Fibroblast of skin of abdomen (primary cell): Measurements from ENCODE around the gene VASH1. TPM values are rescaled to one million over a fixed set of nuclear protein-coding genes. Genes with fewer than 3 reads are reported as not detected.
"Not testable (repeated sequence)": the region's sequence is repeated elsewhere in the genome, so short reads cannot be mapped to it uniquely, and the experiment has no call there.

ENCODE experiments used
- DNase-seq: peaks from one replicate; pipeline ENCODE4 v3.0.0-alpha.2; 2013
- polyA plus RNA-seq, 2 experiments: library from polyadenylated mRNA; unstranded; fragments of 120-200 nt; gene quantifications; one replicate each; pipeline ENCODE4 v1.2.1, GENCODE V29; 2013; ENCODE audit not compliant: insufficient read length in 2 of 2

Gene VASH1
- polyA plus RNA-seq (2013, experiment 1 of 2; ENCODE audit: insufficient read length) = 12.0 TPM
- 12.7 TPM for polyA plus RNA-seq (2013, experiment 2 of 2; ENCODE audit: insufficient read length)

DNA sequence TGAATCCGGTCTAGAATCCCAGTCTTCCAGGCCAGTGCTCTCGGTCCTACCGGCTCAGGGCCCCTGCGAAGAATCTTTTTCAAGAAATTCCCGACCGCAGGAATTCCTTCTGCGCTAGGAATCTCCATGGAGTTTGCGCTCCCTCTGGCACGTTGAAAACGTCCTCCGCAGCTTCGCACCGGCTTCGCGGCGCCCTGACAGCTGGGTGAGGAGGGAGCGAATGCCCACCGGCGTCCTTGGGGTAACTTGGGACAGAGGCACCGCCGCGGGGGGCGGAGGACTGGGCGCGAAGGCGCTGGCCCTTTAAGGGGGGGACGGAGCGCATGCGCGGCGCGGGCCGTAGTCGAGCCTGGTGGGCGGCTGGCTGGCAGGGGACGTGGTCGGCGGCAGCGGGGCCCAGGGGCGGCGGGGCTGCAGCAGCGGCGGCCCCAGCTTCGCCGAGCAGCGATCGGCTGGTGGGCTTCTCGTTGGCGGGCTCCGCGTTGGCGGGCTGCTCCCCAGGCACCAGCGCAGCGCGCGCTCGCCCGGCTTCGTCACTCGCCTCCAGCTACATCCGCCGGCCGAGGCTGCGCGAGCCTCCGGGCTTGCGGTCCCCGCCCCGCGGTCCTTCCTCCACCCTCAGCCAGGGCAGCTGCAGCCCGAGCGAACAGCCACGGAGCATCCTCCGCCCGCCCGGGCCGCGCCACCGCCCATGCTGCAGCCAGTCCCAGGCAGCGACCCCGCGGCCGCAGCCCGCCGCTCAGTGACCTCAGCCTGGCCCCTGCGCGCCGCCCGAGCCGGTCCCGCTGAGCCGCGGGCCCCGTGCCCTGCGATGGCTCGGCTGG lies at the start of gene VASH1:
TSS of gene VASH1 (plus strand) at position 333 of the 824 bp plus-strand sequence. CDS start 1,354 bp downstream, outside the sequence.
- DNase-seq = peak; percentile 74

DNA sequence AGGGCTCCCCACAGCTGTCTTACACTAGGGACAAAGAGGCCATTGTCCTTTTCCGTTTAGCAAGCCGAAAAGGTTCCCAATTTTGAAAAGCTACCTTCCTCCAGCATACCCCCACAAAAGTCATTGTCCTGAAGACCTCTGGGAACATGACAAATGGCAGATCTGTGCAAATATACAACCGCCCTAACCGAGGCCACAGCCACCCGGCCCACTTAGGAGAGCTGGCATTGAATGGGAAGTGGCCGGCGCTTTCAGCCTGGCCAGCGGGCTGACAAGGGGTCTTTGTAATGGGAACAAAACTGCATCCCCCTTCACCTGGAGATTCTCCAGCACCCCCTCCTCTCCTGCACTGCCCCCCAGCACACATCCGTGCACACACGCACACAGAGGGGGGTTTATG lies 48.1 kb upstream of the VASH1 start:
- no peak for DNase-seq

DNA sequence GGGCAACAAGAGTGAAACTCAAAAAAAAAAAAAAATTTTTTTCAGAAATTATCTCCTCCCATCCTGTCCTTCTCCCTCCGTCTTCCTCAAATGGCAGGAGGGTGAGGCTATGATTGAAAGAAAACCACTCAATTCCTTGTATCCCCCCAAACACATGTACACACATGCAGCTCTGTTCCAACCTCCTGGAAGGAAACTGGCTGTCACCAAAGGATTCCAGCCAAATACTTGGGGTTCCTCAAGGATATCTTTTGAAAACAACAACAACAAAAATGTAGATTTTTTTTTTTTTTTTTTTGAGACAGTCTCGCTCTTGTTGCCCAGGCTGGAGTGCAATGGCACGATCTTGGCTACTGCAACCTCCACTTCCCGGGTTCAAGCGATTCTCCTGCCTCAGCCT lies 46.8 kb upstream of the VASH1 start:
- DNase-seq = no peak

DNA sequence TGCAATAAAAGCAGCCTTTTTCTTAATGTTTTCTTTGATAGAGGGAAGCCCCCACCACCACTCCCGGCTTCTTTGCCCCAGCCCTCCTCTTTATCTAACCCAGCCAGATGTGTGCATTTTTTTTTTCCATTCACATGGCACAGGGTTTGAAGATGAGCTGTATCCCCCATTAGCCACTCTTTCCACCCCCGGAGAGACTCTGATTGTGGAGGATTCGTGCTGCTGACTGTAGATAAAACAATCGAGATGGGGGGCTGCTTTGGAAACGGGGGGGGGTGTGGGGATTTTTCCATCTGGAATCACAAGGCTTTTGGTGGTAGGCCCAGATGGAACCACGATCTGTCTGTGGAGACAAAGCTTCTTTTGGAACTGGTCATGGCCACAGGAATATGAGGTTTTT lies 46.2 kb upstream of the VASH1 start:
- DNase-seq = no peak

DNA sequence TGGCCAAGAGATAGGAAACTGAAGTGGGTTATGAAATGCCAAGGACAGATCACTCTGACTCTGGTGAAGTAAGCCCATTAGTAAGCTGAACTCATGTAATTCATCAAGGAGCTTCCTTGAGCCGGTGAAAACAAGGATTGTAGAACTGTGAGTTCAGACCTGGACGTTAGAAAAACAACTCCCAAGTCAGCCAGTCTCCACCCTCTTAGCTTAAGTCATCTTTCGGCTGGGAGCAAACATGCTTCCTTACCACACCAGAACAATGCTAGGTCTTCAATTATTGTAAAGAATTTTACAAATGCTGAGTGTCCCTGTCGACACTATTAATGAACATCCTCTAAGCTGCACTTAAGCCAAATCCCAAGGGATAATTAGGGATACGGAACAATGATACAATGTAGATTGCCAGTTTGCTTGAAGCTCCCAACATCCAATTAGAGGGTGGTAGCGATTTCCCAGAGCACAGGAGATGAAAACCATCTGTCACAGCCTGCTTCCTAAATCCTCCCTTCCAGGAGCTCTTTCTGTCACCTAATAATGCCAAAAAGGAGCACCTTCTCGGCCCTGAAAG lies 45.7 kb upstream of the VASH1 start:
- DNase-seq = peak; percentile 5

DNA sequence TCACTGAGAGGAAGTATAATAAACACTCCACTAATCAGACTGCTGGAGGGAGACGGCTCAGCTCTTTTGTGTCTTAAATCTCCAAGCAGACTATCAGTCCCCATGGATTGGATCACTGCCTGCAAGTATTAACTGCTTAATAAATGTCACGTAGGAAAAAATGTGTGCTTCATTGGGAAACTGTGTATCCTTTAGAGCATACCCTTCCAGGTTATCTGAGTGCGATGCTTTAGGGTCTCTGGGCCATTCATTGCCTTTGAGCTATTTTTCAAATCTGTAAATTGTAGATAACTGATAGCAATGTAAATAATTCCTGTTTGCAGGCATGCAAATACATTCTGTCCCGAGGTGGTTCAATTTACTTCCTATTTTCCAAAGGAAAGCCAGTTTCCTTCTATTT lies 45.0 kb upstream of the VASH1 start:
- DNase-seq = no peak

DNA sequence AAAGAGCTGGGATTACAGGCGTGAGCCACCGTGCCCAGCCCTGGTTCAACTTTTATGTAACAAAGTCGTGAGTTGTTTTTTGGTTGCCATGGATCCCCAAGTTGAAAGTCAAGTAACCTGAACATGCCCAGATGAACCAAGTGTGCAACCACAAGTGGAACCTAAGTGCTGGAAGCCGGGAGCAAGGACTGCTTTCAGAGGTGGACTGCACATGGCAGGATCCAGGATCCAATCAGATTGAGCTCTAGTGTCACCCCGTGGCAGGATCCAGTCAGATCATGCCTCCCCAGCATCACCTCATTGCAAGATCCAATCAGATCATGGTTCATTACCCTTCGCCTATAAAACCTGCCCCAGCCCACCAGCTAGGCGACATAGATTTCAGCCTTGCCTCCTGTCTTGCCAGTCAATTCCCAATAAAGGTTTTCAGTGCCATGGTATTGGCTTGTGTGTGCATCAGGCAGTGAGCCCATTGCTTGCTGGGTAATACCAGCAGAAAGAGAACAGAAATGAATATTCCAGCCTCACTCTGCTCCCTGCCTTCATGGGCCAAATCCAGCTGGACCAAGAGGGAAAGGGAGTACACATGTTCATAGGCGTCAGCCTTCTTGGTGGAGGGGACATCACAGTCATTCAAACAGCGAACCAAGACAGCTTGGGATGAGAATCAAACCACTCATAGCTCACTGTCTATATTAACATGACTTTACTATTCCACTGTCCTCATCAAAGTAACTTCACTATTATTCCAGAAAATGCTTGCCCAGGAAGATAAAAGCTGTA lies 43.6 kb upstream of the VASH1 start:
- no peak for DNase-seq

DNA sequence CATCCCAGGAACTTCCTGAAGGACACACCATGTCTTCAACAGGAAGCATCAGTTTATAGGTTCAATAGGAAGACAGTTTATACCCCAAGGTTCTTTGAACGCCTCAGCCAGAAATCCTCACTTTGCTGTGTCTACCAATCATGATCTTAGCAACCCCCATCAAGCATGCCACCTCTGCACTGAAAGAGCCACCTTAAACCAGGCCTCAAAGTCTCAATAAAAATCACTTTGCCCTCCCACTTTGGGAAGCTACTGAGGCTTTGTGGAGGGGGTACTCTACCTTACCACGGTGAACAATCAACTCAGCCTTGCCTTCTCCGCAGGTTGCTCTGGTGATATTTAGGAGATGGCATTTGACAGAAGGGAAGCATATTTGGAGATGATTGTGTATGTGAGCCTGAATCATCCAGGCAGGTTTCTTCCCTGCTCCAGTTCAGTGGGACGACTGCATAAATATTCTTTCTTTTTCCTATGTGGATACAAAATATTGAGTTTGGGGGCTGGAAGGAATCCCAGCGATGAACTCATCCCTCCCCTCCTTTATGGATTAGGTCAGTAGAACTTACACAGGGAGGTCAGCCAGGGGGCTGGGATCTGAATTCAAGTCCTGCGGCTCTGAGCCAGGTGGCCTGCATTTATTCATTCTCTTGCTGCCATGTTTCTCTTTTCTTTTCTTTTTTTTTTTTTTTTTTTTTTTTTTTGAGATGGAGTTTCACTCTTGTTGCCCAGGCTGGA lies 42.8 kb upstream of the VASH1 start:
- no peak for DNase-seq

DNA sequence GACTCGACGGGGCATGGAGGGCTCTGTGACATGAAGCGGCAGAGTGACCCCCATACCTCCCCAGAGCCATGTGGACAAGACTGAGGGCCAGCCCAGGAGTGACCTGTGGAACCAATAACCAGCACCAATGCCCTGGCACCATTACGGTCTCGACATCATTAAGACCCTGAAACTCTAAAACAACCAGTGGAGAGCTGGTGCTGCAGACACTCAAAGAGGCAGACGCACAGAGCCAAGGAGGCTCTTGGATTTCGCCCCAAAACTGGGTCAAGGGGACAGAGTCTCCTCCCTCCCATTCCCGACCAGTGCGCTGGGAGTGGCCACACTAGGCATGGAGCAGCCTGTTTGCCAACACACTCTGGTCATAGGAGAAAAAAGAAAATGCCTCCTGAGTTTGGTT lies 41.6 kb upstream of the VASH1 start:
- no peak for DNase-seq

DNA sequence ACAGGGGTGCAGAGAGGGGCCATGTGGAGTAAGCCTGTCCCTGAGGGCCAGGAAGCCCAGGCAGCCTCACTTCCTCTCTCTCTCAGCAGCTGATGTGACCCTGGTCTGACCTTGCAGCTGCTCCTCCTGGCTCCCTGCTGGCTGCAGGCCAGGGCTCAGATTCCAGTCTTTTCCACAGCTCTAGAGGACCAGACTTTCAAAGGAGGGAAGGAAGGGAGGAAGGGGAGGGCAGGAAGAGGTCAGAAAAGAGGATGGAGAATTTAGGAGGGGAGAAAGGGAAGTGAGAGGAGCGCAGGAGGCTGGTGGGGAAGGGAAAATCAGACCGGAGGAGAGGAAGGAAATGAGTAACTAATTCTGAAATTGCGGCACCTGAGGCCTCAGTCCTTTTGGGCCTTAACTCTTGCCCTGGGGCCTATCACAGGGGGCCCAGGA lies 40.9 kb upstream of the VASH1 start:
- peak; percentile 43 for DNase-seq

DNA sequence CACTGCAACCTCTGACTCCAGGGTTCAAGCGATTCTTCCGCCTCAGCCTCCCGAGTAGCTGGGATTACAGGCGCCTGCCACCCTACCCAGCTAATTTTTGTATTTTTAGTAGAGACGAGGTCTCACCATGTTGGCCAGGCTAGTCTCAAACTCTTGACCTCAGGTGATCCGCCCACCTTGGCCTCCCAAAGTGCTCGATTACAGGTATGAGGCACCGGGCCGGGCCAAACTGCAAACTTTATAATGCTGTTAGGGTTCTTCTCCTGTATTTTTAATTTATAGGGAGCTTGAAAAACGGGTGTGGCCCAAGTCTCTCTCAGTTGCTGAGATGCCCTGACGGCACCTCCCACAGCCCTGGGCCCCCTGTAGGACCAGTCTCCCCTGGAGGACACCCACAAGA lies 39.8 kb upstream of the VASH1 start:
- DNase-seq = not testable (repeated sequence)

DNA sequence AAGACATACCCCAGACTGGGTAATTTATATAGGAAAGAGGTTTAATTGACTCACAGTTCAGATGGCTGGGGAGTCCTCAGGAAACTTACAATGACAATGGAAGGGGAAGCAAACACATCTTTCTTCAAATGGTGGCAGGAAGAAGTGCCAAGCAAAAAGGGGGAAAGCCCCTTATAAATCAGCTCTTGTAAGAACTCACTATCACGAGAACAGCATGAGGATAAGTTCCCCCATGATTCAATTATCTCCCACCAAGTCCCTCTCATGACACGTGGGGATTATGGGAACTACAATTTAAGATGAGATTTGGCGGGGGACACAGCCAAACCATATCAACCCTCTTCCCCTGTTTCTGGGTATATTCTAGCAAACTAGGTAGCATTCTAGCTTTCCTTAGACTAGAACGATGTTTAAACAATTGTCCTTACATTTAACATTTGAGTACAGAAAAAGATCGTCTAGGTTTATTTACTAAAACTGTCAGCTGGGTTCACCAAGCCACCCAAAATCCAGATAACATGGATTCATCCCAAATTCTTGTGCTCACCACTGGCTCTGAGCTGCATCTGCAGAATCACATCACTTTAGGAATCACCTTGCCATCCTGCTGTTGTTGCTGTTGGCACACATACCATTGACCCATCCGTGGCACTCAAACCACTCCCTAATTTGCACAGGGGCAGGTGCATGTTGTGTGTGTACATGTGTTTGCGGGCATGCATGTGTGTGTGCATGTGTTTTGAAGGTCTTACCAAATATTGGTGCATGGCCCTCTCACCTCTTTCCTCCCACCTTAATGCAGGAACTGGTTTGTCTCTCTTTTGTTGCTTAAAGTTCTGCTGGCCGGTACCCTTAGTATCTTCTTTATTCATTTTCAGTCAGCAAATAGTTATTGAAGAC lies 36.4 kb upstream of the VASH1 start:
- no peak for DNase-seq

DNA sequence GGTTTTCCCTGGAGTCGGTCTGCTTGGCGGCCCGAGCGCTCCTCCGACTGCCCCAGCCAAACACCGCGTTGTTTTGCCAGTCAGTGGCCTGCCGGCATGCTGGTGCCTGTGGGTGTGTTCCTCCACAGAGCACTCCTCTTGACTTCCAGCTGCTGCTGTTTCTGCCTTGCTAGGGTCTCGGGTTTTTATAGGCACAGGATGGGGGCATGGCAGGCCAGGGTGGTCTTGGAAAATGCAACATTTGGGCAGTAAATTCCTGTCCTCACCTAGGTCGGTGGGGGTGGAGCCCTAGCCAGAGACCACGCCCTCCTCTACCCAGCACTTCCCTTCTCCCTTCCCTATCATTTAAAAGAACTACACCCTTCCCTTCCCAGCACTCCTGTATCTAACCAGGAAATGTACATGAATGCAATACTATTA lies 34.7 kb upstream of the VASH1 start:
- DNase-seq = no peak

DNA sequence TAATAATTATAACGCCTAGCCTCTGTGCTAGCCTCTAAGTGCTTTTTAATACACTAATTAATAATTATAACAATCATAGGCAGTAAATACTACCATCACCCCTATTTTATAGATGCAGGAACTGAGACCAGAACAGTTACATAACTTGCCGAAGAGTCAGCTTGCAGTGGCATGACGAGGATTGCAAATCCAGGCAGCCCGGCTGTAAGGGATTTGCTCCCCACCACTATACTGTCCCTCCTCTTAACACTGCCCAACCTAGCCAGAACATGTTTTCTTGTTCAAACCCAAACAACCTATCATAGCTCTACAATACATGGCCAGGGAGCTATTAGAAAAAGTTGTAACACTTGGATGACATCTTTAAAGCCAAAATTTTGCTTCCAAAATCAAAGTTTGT lies 33.9 kb upstream of the VASH1 start:
- no peak for DNase-seq

DNA sequence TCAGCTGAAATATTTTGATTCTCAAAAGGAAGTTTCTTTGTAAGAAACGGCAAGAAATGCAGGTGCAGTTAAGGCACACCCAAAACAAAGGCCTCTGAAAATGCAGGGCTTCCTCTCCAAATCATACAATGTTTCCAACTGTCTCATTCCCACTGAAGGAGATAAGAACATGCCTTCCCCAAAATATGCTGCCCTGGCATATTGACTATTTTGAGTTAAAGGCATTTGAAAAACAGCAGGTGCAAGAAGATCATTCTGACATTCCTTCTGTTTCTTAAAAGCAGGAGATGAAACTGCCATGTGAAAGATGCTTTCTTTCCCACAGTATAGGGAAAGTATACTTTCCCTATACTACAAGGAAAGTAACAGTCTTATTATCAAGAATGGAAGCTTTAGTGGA lies 33.4 kb upstream of the VASH1 start:
- no peak for DNase-seq

DNA sequence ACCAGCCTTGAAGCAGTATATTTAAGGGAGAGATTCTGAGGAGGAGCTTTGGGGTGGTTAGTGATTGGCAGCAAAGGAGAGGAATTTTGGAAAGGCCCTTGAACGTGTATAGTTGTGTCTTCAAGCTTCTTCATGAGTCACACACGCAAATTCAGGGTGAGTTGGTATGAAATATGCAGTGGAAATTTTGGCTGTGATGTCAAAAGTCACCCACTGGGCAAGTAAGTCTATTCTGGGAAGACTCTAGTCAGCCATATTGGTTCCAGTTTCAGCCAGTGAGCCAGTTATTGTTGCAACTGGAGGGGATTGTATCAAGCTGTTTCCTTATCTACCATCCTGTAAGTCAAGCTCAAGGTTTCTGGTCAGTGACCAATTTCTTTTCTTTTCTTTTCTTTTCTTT lies 32.0 kb upstream of the VASH1 start:
- DNase-seq = no peak

DNA sequence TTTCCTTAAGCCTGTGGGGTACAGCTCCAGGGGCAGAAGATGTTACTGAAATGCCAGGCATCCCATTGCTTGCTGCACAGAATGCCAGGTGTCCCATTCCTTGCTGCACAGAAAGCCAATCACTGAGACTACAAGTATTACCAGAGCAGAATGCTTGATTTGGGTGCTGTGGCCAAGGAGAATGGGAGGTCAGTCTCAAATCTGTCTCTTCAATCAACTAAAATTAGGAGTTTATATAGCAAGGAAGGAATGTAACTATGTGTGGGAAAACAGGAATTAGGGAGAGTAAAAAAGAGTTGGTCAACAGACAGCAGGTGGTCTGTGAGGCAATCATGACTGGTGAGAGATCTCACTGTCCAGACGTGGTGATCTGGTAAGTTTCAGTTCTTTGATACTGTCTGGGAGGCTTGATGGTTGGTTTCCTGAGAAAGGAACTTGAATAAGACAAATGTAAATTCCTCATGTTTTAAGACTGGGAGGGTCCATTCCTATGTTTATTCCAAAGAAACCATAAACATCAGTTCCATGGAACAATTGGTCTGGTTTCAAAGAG lies 31.2 kb upstream of the VASH1 start:
- no peak for DNase-seq

DNA sequence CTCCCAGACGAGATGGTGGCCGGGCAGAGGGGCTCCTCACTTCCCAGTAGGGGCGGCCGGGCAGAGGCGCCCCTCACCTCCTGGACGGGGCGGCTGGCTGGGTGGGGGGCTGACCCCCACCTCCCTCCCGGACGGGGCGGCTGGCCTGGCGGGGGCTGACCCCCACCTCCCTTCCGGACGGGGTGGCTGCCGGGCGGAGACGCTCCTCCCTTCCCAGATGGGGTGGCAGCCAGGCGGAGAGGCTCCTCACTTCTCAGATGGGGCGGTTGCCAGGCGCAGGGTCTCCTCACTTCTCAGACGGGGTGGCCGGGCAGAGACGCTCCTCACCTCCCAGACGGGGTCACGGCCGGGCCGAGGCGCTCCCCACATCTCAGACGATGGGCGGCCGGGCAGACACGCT lies 26.8 kb upstream of the VASH1 start:
- not testable (repeated sequence) for DNase-seq

DNA sequence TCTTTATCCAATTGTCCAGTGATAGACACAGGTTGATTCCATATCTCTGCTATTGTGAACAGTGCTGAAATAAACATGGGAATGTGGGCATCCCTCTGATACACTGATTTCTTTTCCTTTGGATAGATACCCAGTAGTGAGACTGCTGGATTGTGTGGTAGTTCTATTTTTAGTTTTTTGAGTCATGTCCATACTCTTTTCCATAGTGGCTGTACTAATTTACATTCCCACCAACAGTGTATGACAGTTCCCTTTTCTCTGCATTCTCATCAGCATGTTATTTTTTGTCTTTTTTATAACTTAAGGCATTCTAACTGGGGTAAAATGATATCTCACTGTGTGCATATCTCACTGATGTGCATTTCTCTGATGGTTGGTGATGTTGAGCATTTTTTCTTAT lies 24.8 kb upstream of the VASH1 start:
- no peak for DNase-seq

DNA sequence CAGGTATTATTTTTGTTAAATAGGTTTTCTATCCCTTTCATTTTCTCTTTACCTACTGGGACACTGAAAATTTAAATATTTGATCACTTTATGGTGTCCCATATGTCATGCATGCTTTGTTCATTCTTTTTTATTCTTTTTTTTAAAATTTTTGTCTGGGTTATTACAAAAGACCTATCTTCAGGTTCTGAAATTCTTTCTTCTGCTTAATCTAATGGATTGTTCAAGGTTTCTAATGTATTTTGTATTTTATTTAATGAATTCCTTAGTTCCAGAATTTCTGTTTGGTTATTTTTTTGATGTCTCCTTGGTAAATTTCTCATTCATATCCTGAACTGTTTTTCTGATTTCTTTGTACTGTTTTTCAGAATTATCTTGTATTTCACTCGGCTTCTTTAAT lies 20.2 kb upstream of the VASH1 start:
- no peak for DNase-seq

DNA sequence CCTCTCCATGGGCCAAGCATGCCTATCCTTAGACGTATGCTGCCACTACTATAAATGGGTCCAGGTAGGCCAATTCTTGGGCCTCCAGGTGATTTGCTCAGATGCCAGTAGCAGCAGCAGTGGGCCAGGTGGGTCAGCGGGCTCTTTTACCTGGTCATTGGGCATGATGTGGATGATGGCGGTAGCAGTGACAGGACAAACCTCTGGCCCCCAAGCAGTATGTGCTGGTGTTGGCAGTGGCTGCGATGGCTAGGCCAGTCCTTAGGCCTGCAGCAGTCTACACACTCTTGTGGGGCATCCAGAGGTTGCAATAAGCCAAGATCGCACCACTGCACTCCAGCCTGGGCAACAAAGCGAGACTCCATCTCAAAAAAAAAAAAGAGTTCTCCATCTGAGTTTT lies 19.1 kb upstream of the VASH1 start:
- DNase-seq = no peak
